IMR-90 (cell line): ENCODE results near the gene ZNF283. TPM values are rescaled to one million over a fixed set of nuclear protein-coding genes. Genes with fewer than 3 reads are reported as not detected.
"Not testable (repeated sequence)": the region's sequence is repeated elsewhere in the genome, so short reads cannot be mapped to it uniquely, and the experiment has no call there.

Experiments used
- ATAC-seq: fragments of 200-7000 bp; cut with Tn5 transposase; 2 replicates; pipeline ENCODE4 v1.9.1; 2020; ENCODE audit warnings: low read depth, mild to moderate bottlenecking, moderate library complexity
- BruUV-seq: library from RNA; stranded (reverse); fragments of 400-500 nt; replicated peaks from 2 replicates; lab custom pipeline; 2021; lab: Mats Ljungman, UMichigan
- CTCF ChIA-PET: fragments of 300-600 bp; formaldehyde crosslinking; extraction: SDS; loops from one replicate; lab custom pipeline; 2021; ENCODE audit warnings: antibody characterized with exemption; lab: Yijun Ruan, JAX
- POLR2A ChIA-PET: fragments of 300-600 bp; sonication (Branson Sonifier 250); formaldehyde crosslinking; loops from one replicate; lab custom pipeline; 2022; ENCODE audit warnings: antibody characterized with exemption; ENCODE audit not compliant: unreplicated experiment; lab: Charles Lee
- DNase-seq: peaks from one replicate; pipeline ENCODE4 v3.0.0; 2013
- H2AFZ ChIP-seq: replicated peaks from 2 replicates; pipeline ENCODE3; 2013; ENCODE audit warnings: low read length, mild to moderate bottlenecking; ENCODE audit not compliant: poor library complexity
- H2AK5ac ChIP-seq: 2 replicates; pipeline ENCODE4 v1.6.1; 2013; ENCODE audit warnings: low read depth, low read length, inconsistent platforms
- H2AK9ac ChIP-seq: replicated peaks from 2 replicates; pipeline ENCODE3; 2013; ENCODE audit warnings: mild to moderate bottlenecking, low read depth, low read length, moderate library complexity; ENCODE audit not compliant: poor library complexity
- H2BK120ac ChIP-seq: 2 replicates; pipeline ENCODE4 v1.6.1; 2013; ENCODE audit warnings: low read depth, low read length, inconsistent platforms
- H2BK15ac ChIP-seq: 3 replicates; pipeline ENCODE4 v1.6.1; 2013; ENCODE audit warnings: low read depth, low read length, inconsistent platforms
- H2BK20ac ChIP-seq: 2 replicates; pipeline ENCODE4 v1.6.1; 2013; ENCODE audit warnings: low read depth, mild to moderate bottlenecking, inconsistent platforms, low read length, moderate library complexity
- H2BK5ac ChIP-seq: 2 replicates; pipeline ENCODE4 v1.6.1; 2013; ENCODE audit warnings: mild to moderate bottlenecking, low read depth, low read length, inconsistent platforms; ENCODE audit not compliant: poor library complexity, severe bottlenecking
- H3K14ac ChIP-seq: replicated peaks from 2 replicates; pipeline ENCODE4 v1.6.1; 2013; ENCODE audit warnings: low read depth, low read length, inconsistent platforms
- H3K18ac ChIP-seq: 2 replicates; pipeline ENCODE4 v1.6.1; 2013; ENCODE audit warnings: low read depth, low read length, control low read depth
- H3K23ac ChIP-seq: 2 replicates; pipeline ENCODE4 v1.6.1; 2013; ENCODE audit warnings: low read depth, low read length, inconsistent platforms
- H3K27ac ChIP-seq: 2 replicates; pipeline ENCODE4 v1.5.1; 2013; ENCODE audit warnings: mild to moderate bottlenecking, control low read depth, low read length; ENCODE audit not compliant: insufficient read depth
- H3K27me3 ChIP-seq: 2 replicates; pipeline ENCODE4 v1.6.1; 2013; ENCODE audit warnings: low read length; ENCODE audit not compliant: control insufficient read depth, insufficient read depth
- H3K36me3 ChIP-seq: 2 replicates; pipeline ENCODE4 v1.6.1; 2013; ENCODE audit warnings: low read length, mixed read lengths; ENCODE audit not compliant: control insufficient read depth, insufficient read depth
- H3K4ac ChIP-seq: 2 replicates; pipeline ENCODE4 v1.6.1; 2013; ENCODE audit warnings: low read depth, low read length, inconsistent platforms
- H3K4me1 ChIP-seq: 2 replicates; pipeline ENCODE4 v1.6.1; 2013; ENCODE audit warnings: low read length, mixed read lengths; ENCODE audit not compliant: control insufficient read depth, insufficient read depth
- H3K4me2 ChIP-seq: 2 replicates; pipeline ENCODE4 v1.6.1; 2013; ENCODE audit warnings: low read depth, mild to moderate bottlenecking, control low read depth, low read length, moderate library complexity
- H3K4me3 ChIP-seq: 2 replicates; pipeline ENCODE4 v1.5.1; 2013; ENCODE audit warnings: low read depth, mild to moderate bottlenecking, control low read depth, low read length, moderate library complexity; ENCODE audit not compliant: insufficient read depth
- H3K56ac ChIP-seq: 2 replicates; pipeline ENCODE4 v1.6.1; 2013; ENCODE audit warnings: low read length, inconsistent platforms; ENCODE audit not compliant: insufficient read depth; ENCODE audit errors: extremely low read depth
- H3K79me1 ChIP-seq, 2 experiments: 2 replicates each; pipeline ENCODE4 v1.6.1; 2013; ENCODE audit warnings: low read length in 2 of 2, inconsistent platforms in 1 of 2, low read depth in 1 of 2
- H3K9ac ChIP-seq: 2 replicates; pipeline ENCODE4 v1.6.1; 2013; ENCODE audit warnings: low read depth, low read length, control low read depth
- H3K9me1 ChIP-seq: 2 replicates; pipeline ENCODE4 v1.6.1; 2013; ENCODE audit warnings: low read length, inconsistent platforms; ENCODE audit not compliant: insufficient read depth
- H3K9me3 ChIP-seq: 2 replicates; pipeline ENCODE4 v1.6.1; 2013; ENCODE audit warnings: low read length; ENCODE audit not compliant: control insufficient read depth, insufficient read depth
- H4K20me1 ChIP-seq: 2 replicates; pipeline ENCODE4 v1.6.1; 2013; ENCODE audit warnings: low read length, inconsistent platforms; ENCODE audit not compliant: insufficient read depth
- H4K5ac ChIP-seq: 2 replicates; pipeline ENCODE4 v1.6.1; 2013; ENCODE audit warnings: mild to moderate bottlenecking, low read depth, low read length, control low read depth
- H4K8ac ChIP-seq, 2 experiments: 2 replicates each; pipeline ENCODE4 v1.6.1; 2013; ENCODE audit warnings: low read depth in 2 of 2, low read length in 2 of 2, control low read depth in 1 of 2, inconsistent platforms in 1 of 2
- H4K91ac ChIP-seq: 2 replicates; pipeline ENCODE4 v1.6.1; 2013; ENCODE audit warnings: low read depth, low read length, inconsistent platforms; ENCODE audit not compliant: insufficient read depth
- CHD1 ChIP-seq: IDR thresholded peaks from 2 replicates; pipeline ENCODE4 v1.6.1; 2012; ENCODE audit warnings: low read depth, low read length, improper control_type of control experiment
- CTCF ChIP-seq: conservative IDR thresholded peaks from 2 replicates; pipeline ENCODE4 v1.5.1; 2012; ENCODE audit warnings: mild to moderate bottlenecking, low read depth, low read length, improper control_type of control experiment
- NFE2L2 ChIP-seq: fragments of 150-350 bp; IDR thresholded peaks from 2 replicates; pipeline ENCODE4 v1.6.1; 2016; ENCODE audit warnings: low read depth, mild to moderate bottlenecking, low read length
- RCOR1 ChIP-seq: IDR thresholded peaks from 2 replicates; pipeline ENCODE4 v1.6.1; 2012; ENCODE audit warnings: mild to moderate bottlenecking, low read length, improper control_type of control experiment; ENCODE audit not compliant: insufficient replicate concordance
- RFX5 ChIP-seq: IDR thresholded peaks from 2 replicates; pipeline ENCODE4 v1.8.0; 2012; ENCODE audit warnings: low read depth, mild to moderate bottlenecking, low read length, moderate library complexity
- SMC3 ChIP-seq: fragments of 150-350 bp; IDR thresholded peaks from 2 replicates; pipeline ENCODE4 v1.6.1; 2016; ENCODE audit warnings: low read depth, mild to moderate bottlenecking, antibody characterized with exemption, low read length, moderate library complexity
- WGBS, 2 experiments: methylation state at CpG; one replicate each; pipeline versions ENCODE4 v1.1.5 to v1.1.7; 2013; ENCODE audit warnings: missing lambda C conversion rate in 2 of 2; ENCODE audit not compliant: insufficient read length in 1 of 2; ENCODE audit errors: extremely low coverage in 2 of 2; 5-methylcytosine and 5-hydroxymethylcytosine counted together
- dilution Hi-C: fragments of 300-500 bp; cut with HindIII; formaldehyde crosslinking; loops from one replicate; pipeline ENCODE4 v1.14.3; 2018; ENCODE audit warnings: low sequenced_read_pairs; ENCODE audit not compliant: unreplicated experiment
- in situ Hi-C: fragments of 300-500 bp; cut with MboI; formaldehyde crosslinking; loops from 3 replicates; pipeline ENCODE4 v1.14.3; 2019; ENCODE audit warnings: low sequenced_read_pairs, inconsistent platforms, mixed read lengths
- intact Hi-C: fragments of 100-400 bp; cut with micrococcal nuclease; formaldehyde crosslinking; loops from 2 replicates; pipeline ENCODE4 v1.10.0; 2022
- polyA plus RNA-seq, 3 experiments: library from polyadenylated mRNA; depleted of rRNA; stranded (reverse); fragments of >200 nt; gene quantifications; 2 replicates each; pipeline ENCODE4 v1.2.3, GENCODE V29; 2012; ENCODE audit warnings: low replicate concordance in 1 of 3
- total RNA-seq: library from RNA; depleted of rRNA; stranded (reverse); fragments of >200 nt; gene quantifications from 2 replicates; pipeline ENCODE4 v1.2.3, GENCODE V29; 2012

ZNF283 gene
- total and polyA plus RNA-seq, 2 of the 4 experiments (the other 2 are of a cell fraction) = 2.1 to 5.0 TPM

GRCh38 chr19:43804432-43804831 lies 22.7 kb upstream of the ZNF283 start:
- H2AK9ac ChIP-seq = no peak overlapping the region
- no peak overlapping the region for H3K18ac ChIP-seq
- no peak overlapping the region for H3K27ac ChIP-seq
- DNase-seq (no peak), ATAC-seq (no peak)
- BruUV-seq = no TSS peak
- no peaks in the 10 kb centered on the region for H3K9me1 ChIP-seq
- H4K20me1 ChIP-seq = no peaks in the 10 kb centered on the region
- H2AFZ ChIP-seq = no peak overlapping the region
- in situ Hi-C loops = no loop called here
- no peak overlapping the region for H4K5ac ChIP-seq
- H4K8ac ChIP-seq = no peak overlapping the region
- H3K23ac ChIP-seq = no peak overlapping the region
- no peaks in the 10 kb centered on the region for H3K4me1 ChIP-seq
- H3K4me2 ChIP-seq = no peak overlapping the region
- H3K4ac ChIP-seq = no peak overlapping the region
- intact Hi-C loops = loop anchor here (10.0 kb wide), 1 partner anchor 360 kb away; no protein-coding TSS in a partner anchor
- ChIA-PET POLR2A (no interaction called here), CTCF (no interaction called here)
- TF ChIP-seq CHD1 = no peak
- no peak for TF ChIP-seq CTCF
- no peak for TF ChIP-seq SMC3
- no peak for TF ChIP-seq RCOR1
- no peak for TF ChIP-seq NFE2L2
- no peak for TF ChIP-seq RFX5
- H3K14ac ChIP-seq = no peak overlapping the region
- no peak overlapping the region for H3K56ac ChIP-seq
- dilution Hi-C loops = no loop called here
- no peak overlapping the region for H2BK15ac ChIP-seq
- H2BK120ac ChIP-seq = no peak overlapping the region
- H3K79me1 ChIP-seq = no peaks in the 10 kb centered on the region
- no peak overlapping the region for H2BK5ac ChIP-seq
- H4K91ac ChIP-seq = no peak overlapping the region
- H3K36me3 ChIP-seq = no peaks in the 10 kb centered on the region
- H3K27me3 ChIP-seq = peaks cover 22% of the 10 kb centered on the region
- H3K9me3 ChIP-seq = no peaks in the 10 kb centered on the region
- H3K9ac ChIP-seq = no peak overlapping the region
- no peak overlapping the region for H2AK5ac ChIP-seq
- no peak overlapping the region for H2BK20ac ChIP-seq
- no peak overlapping the region for H3K4me3 ChIP-seq
- no CpG with 5 or more reads among the region's 2 CpGs for WGBS, 2 experiments

- CTCF ChIA-PET = not testable (repeated sequence)
- intact Hi-C loops = loop anchor here (5.0 to 10.0 kb wide), 2 partner anchors 269 to 362 kb away; no protein-coding TSS in a partner anchor
Observed at GRCh38 chr19:43806401-43806800, 20.7 kb upstream of the ZNF283 start.

More at GRCh38 chr19:43806401-43806800, 20.7 kb upstream of the ZNF283 start:
- H2BK120ac ChIP-seq, H4K5ac ChIP-seq, dilution Hi-C loops, H3K79me1 ChIP-seq, H3K27ac ChIP-seq, H3K23ac ChIP-seq, in situ Hi-C loops, H4K91ac ChIP-seq, H3K4me2 ChIP-seq, H2AK5ac ChIP-seq, DNase-seq, H3K9ac ChIP-seq, H3K36me3 ChIP-seq, H3K4me1 ChIP-seq, ATAC-seq, H3K56ac ChIP-seq, H4K8ac ChIP-seq, H3K4me3 ChIP-seq, H3K9me1 ChIP-seq, POLR2A ChIA-PET, H2BK5ac ChIP-seq, H2BK20ac ChIP-seq, H2AFZ ChIP-seq, BruUV-seq, H2BK15ac ChIP-seq, H2AK9ac ChIP-seq, H4K20me1 ChIP-seq, H3K4ac ChIP-seq, H3K18ac ChIP-seq, H3K14ac ChIP-seq, H3K9me3 ChIP-seq: not testable (repeated sequence)
- no CpG with 5 or more reads among the region's 7 CpGs for WGBS, 2 experiments
- peaks cover 17% of the 10 kb centered on the region for H3K27me3 ChIP-seq
